H1 (cell line): Measurements from ENCODE around the gene PDE4D. TPM values are rescaled to one million over a fixed set of nuclear protein-coding genes. Genes with fewer than 3 reads are reported as not detected.

Source experiments
- BCL11A ChIP-seq, 2 experiments: IDR thresholded peaks; one replicate each; pipeline ENCODE4 v1.6.1; 2011; ENCODE audit warnings: low read depth in 2 of 2, low read length in 2 of 2, mild to moderate bottlenecking in 2 of 2
- CTBP2 ChIP-seq: IDR thresholded peaks from 2 replicates; pipeline ENCODE4 v1.7.0; 2011; ENCODE audit warnings: borderline replicate concordance, mild to moderate bottlenecking, moderate library complexity, mixed read lengths, low read length; ENCODE audit not compliant: insufficient read depth, insufficient read length
- EGR1 ChIP-seq: IDR thresholded peaks from 2 replicates; pipeline ENCODE4 v1.6.1; 2011; ENCODE audit warnings: low read depth, low read length, borderline replicate concordance
- MAFK ChIP-seq: IDR thresholded peaks from 2 replicates; pipeline ENCODE4 v1.6.1; 2012; ENCODE audit warnings: low read depth, mild to moderate bottlenecking, improper control_type of control experiment, low read length
- PHF8 ChIP-seq: fragments of 200-600 bp; sonication (generic); conservative IDR thresholded peaks from 2 replicates; pipeline ENCODE4 v1.7.1; 2012; ENCODE audit warnings: low read depth, mild to moderate bottlenecking, inconsistent platforms, low read length, moderate library complexity
- SIN3A ChIP-seq, 2 experiments: IDR thresholded peaks in 1 of 2; conservative IDR thresholded peaks in 1 of 2; 2 replicates each; pipeline ENCODE4 v1.6.1; 2011 to 2012; ENCODE audit warnings: low read length in 2 of 2, improper control_type of control experiment in 1 of 2, low read depth in 1 of 2, mild to moderate bottlenecking in 1 of 2
- TAF1 ChIP-seq: IDR thresholded peaks from 2 replicates; pipeline ENCODE4 v1.6.1; 2011; ENCODE audit warnings: mild to moderate bottlenecking, low read depth, low read length
- polyA plus RNA-seq, 7 experiments: library from polyadenylated mRNA; depleted of rRNA in 3 of 7; stranded (reverse) in 5 of 7; unstranded in 2 of 7; fragments of >200 nt in 5 of 7; fragments of 200-250 nt in 2 of 7; gene quantifications; 1 replicate in 5 of 7; 2 replicates in 1 of 7; 4 replicates in 1 of 7; pipeline versions ENCODE4 v1.2.1 to v1.2.3, GENCODE V29; 2011 to 2013; ENCODE audit warnings: missing spikeins in 2 of 7, mixed read lengths in 2 of 7
- total RNA-seq: library from RNA; stranded (reverse); fragmentation: NEBNext Ultra II Directional; extraction: Animal tissue kit (Norgen Biotek cat#: 25700); gene quantifications from 2 replicates; pipeline ENCODE4 v1.2.1, GENCODE V29; 2021
- TF ChIP-seq, protein P1 (sequence below): IDR thresholded peaks from 2 replicates; pipeline ENCODE4 v1.6.1; 2012; ENCODE audit warnings: low read length, inconsistent platforms

PDE4D gene
- total and polyA plus RNA-seq, 2 of the 8 experiments (the other 6 are each of a cell fraction or from before 2014, with no cell fraction given) = 2.3 to 3.7 TPM

DNA sequence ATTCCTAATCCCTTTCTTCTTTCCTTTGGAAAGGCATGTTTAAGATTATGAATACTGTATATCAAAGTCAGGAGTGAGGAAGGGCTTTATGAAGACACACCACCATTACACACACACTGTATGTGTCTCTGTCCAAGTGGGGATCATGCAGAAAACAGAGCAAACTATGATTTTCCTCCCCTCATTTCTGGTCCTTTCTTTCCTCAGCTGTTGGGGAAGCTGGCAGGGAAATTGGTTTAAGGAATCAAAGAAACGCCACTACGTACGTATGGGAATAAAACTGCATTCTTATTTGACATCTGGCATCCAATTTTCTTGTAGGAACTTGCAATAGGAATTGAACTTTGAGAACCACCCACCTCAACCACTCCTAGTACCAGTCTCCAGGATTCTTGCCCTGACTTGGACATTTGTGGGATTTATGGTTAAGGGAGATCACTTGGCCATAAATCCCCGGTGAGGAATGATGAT is 125.8 kb downstream of the PDE4D start (continued):
- TF ChIP-seq, protein P1, sequence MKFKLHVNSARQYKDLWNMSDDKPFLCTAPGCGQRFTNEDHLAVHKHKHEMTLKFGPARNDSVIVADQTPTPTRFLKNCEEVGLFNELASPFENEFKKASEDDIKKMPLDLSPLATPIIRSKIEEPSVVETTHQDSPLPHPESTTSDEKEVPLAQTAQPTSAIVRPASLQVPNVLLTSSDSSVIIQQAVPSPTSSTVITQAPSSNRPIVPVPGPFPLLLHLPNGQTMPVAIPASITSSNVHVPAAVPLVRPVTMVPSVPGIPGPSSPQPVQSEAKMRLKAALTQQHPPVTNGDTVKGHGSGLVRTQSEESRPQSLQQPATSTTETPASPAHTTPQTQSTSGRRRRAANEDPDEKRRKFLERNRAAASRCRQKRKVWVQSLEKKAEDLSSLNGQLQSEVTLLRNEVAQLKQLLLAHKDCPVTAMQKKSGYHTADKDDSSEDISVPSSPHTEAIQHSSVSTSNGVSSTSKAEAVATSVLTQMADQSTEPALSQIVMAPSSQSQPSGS = no peak
- TF ChIP-seq PHF8 (no peak), SIN3A (conservative IDR thresholded peaks at IDR 0.05 in 1 of 2, IDR thresholded peaks at IDR 0.05 in 1 of 2; ENCODE audit: low read depth in 1 of 2, low read length in 2 of 2) (no peak), TAF1 (no peak), CTBP2 (no peak), BCL11A (IDR thresholded peaks at IDR 0.05; ENCODE audit: low read depth in 2 of 2, low read length in 2 of 2) (no peak), MAFK (no peak), EGR1 (no peak)
